Measurements from ENCODE around the gene CA9.

- TF ChIP-seq CTCF (IDR thresholded peaks at IDR 0.05) = no peak
- no peak for TF ChIP-seq POLR2A (IDR thresholded peaks at IDR 0.05)
- no peak for TF ChIP-seq EP300 (IDR thresholded peaks at IDR 0.05)
- TF ChIP-seq POLR2AphosphoS5 (IDR thresholded peaks at IDR 0.05) = peak in 2 of 3 donors; percentile 2 to 4
These were observed 11.2 kb downstream of the CA9 start for GRCh38 chr9:35684921-35685320.
